ENCODE measurements around the gene LPP.

The LPP gene

GRCh38 chr3:188196232-188196990, 42.5 kb downstream of the LPP start:
- no peak for DNase-seq (ENCODE audit: low read depth in 2 of 2)

DNA sequence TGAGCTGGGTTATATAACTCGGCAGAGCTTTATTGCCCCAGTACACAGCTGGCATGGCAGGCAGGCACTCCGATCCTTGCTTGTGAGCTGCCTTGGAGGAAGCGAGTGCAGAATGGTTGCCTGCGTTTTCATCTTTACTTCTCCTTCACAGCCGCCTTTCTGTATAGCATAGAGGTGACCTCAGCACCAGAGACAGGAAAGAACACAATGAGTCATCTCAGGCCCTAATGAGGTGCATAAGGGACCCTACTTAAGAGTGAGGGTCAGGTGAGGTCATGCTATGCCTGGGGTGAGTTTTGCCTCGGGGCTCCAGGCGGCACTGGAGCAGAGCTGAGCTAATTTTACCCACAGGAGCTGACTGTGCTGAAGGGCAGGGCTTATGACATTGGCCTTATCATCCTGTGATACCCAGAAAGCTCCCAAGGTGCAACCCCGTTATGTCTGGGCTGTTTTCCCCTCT, 43.5 kb downstream of the LPP start:
- DNase-seq (ENCODE audit: low read depth in 2 of 2), result no peak

DNA sequence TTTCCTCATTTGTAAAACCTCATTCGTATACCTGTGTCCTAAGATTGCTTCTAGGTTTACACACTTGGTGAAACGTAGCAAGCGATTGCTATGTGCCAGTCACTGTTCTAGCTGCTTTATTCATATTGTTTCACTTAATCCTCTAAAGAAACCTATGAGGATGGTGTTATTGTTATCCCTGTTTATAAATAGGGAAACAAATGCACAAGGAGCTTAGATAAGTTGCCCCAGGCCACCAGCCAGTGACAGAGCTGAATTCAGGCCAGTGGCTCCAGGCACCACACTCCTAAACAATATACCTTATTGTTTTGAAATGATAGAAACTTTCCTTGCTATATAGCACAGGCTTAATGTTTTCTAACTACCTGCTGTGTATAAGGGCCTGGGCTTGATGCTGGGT, 44.0 kb downstream of the LPP start:
- DNase-seq (ENCODE audit: low read depth in 2 of 2), result no peak

DNA sequence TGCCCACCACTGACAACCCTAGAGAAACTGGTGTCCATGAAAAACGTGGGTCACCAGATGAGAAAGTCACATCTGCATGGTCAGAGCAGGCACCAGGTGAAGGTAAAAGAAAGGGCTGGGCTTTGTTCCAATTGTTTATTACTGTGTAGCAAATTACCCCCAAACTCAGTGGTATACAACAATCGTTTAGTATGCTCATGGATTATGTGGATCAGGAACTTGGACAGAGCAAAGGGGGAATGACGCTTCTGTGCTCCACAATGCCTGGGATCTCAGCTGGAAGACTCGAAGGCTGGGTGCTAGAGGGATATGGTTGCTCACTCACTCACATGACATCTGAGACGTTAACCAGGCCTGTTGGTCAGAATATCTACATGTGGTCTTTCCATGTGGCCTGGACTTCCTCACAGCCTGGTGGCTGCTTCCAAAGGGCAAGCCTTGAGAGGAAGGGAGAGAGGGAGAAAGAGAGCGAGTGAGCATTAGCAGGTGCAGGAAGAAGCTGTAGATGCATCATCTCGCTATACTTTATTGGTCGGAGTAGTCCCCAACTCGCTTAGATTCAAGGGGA, 44.9 kb downstream of the LPP start:
- no peak for DNase-seq (ENCODE audit: low read depth in 2 of 2)

- DNase-seq (ENCODE audit: low read depth in 2 of 2), result no peak
These were observed 45.4 kb downstream of the LPP start for GRCh38 chr3:188199386-188199785.

DNA sequence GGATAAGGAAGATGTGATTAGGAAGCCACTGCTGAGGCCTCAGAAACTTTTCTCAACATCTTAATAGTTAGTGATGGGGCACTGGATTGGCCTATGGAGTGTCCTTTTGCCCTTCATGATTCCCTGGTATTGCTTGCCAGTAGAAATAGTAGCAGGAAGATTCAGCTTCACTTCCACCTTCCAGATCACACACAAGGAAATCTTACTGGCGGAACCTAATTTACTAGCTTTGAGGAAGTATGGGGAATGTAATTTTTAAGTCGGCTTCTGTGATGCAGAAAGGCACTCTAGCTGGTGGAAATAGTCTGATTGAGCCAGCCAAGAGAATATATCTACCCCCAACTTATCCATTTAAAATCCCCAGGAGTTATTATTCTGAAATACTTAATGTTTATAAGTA, 46.5 kb downstream of the LPP start:
- no peak for DNase-seq (ENCODE audit: low read depth in 2 of 2)

- no peak for DNase-seq (ENCODE audit: low read depth in 2 of 2)
These were observed 48.6 kb downstream of the LPP start for GRCh38 chr3:188202358-188203138.

DNA sequence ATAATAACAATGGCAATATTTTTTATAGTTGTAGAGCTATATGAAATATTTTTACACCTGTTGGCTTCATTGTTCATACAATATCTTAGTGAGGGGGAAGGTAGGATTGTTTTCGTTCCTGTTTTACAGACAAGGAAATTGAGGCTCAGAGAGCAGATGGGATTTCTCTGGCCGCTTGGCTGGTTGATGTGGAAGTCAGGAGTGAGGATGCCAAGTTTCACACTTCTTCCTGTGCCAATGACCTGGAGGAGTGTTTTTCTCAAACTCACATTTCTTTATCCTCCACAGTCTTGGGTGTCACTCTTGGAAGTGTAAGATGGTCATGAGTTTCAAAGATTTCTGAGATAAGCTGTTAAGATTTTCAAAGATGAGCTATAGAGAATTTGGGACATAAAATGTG, 50.6 kb downstream of the LPP start:
- DNase-seq (ENCODE audit: low read depth in 2 of 2), result no peak

DNA sequence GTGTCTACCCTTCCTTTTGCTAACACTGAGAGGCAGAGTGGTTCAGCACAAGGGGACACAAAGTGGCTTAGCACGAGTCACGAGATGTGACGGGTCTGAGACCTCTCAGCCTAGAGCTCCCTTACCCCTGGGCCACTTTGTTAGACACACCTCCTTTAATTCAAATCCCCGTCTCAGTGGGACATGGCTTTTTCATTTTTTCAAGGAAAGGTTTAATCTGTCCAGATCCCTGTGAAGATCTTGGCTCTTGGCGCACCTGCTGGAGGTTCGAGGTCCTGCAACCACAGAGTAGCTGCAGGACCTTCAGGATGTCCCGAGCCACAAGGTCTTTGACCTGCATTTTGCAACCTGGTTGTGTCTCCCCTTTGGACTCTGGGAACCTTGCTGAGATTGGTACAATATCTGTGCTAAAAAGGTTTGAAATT, 52.0 kb downstream of the LPP start:
- DNase-seq (ENCODE audit: low read depth in 2 of 2), result no peak

DNA sequence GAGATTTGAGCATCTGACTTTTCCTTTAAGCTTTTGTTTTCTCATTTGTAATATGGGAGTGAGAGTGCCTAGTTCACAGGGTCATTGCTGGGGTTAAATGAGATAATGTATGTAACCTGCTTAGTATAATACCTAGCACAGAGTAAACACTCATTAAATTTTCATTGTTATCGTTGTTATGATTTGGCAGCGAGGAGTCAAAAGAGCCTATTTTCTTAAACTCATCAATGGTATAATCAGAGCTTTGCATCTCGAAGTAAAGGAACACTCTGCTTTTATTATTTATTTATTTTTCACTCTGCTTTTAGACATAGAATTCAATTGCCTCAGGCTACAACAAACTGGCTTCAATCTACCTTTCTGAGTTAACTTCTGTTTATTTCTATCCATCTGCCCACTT, 52.8 kb downstream of the LPP start:
- no peak for DNase-seq (ENCODE audit: low read depth in 2 of 2)

- no peak for DNase-seq (ENCODE audit: low read depth in 2 of 2)
These were observed 54.1 kb downstream of the LPP start for GRCh38 chr3:188207941-188208515.

GRCh38 chr3:188208516-188208981, 54.6 kb downstream of the LPP start:
- DNase-seq (ENCODE audit: low read depth in 2 of 2), result no peak

- DNase-seq (ENCODE audit: low read depth in 2 of 2), result no peak
These were observed 55.1 kb downstream of the LPP start for GRCh38 chr3:188209034-188209433.

DNA sequence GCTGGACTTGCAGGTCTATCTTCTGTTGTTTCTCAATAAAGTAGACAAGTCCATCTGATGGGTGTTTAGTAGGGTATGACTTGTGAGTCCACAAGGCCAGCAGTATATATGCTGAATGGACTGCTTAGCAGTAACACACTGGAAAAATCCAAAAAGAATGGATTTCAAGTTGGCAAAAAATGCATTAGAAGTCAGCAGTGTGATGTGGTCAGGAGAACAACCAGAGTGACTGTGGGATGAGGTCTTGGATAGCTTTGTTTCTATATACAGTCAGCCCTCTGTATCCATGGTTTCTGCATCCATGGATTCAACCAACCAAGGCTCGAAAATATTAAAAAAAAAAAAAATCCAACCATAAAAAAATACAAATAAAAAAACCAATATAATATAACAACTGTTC, 55.8 kb downstream of the LPP start:
- no peak for DNase-seq (ENCODE audit: low read depth in 2 of 2)

DNA sequence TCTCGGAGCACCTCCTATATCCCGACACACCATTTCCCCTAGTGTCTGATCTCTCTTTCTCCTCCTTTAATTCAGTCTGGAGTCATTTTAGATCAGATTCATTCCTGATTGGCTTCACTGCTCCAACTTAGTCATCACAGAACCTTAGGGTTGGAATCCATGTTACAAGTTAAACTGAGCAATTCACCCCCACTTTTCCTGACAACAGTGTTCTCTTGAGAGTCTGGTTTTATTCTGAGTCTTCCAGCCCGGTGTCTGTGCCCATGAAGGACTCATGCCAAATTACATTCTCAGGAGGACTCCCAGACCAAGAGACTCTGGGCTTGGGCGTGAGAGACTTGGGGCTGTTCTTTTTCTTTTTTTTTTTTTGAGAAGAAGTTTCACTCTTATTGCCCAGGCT, 57.5 kb downstream of the LPP start:
- no peak for DNase-seq (ENCODE audit: low read depth in 2 of 2)

- DNase-seq (ENCODE audit: low read depth in 2 of 2), result no peak
These were observed 58.5 kb downstream of the LPP start for GRCh38 chr3:188212308-188212969.

DNA sequence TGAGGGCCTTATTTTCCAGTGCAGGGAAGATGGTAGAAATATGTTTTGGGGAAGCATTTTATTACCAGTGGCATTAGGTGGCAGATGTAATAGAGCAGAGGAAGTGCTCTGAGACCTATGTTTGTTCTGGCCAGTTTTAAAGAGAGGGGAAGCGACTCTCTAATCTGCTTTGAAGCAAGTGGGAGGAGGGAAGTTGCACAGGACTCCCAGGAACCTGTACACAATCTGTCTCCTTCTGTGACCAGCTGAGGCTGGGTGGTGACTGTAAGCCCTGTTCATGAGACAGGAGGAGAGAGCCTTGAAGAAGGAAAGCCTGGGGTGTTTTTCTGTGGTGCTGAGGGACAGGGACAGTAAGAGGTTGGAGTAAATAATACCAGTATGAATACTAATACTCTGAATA, 60.5 kb downstream of the LPP start:
- no peak for DNase-seq (ENCODE audit: low read depth in 2 of 2)

- no peak for DNase-seq (ENCODE audit: low read depth in 2 of 2)
These were observed 61.2 kb downstream of the LPP start for GRCh38 chr3:188215129-188215528.

DNA sequence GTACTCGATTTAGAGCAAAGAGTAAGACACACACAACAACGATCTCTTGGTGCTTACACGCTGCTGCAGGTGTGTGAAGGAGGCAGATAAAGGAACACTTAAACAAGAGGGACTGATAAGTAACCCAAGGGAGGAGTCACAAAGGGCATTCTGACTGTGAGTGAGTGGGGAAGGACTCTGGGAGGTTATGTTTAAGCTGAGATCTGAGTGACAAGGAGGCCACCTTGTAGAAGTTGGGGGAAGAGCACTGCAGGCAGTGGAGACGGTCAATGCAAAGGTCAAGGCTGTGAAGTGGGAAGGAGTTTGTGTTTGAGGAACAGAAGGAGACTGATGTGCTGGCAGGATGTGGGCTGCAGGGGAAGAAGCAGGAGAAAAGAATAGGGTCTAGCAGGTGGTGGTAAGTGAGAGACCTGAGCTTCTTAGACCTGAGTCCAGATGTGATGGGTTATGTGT, 63.1 kb downstream of the LPP start:
- DNase-seq (ENCODE audit: low read depth in 2 of 2), result no peak

GRCh38 chr3:188217726-188218125, 63.8 kb downstream of the LPP start:
- no peak for DNase-seq (ENCODE audit: low read depth in 2 of 2)

- DNase-seq (ENCODE audit: low read depth in 2 of 2), result no peak
These were observed 64.6 kb downstream of the LPP start for GRCh38 chr3:188218603-188219002.

- no peak for DNase-seq (ENCODE audit: low read depth in 2 of 2)
These were observed 65.2 kb downstream of the LPP start for GRCh38 chr3:188219147-188219546.

All from stimulated activated CD4-positive, alpha-beta T cell treated with anti-CD3 and anti-CD28 coated beads, Interleukin-12 subunit alpha, Interleukin-12 subunit beta, amount 100 ng/mL, for 24 hours (primary cell).